ENCODE measurements around the gene LAMA1. TPM values are rescaled to one million over a fixed set of nuclear protein-coding genes. Genes with fewer than 3 reads are reported as not detected.

LAMA1 gene
- polyA plus RNA-seq, 1 donor from 2014 or later: 10.3 TPM

GRCh38 chr18:7132356-7133150 is 15.0 kb upstream of the LAMA1 start:
- H3K4me2 ChIP-seq (ENCODE audit: low read length): no peak overlapping the region
- no peaks in the 10 kb centered on the region for H3K9me3 ChIP-seq (ENCODE audit: low read length)
- no peak for TF ChIP-seq EZH2 (IDR thresholded peaks at IDR 0.05; ENCODE audit: borderline replicate concordance, insufficient read depth, low read length, poor library complexity, severe bottlenecking)
- no peak for TF ChIP-seq POLR2AphosphoS5 (IDR thresholded peaks at IDR 0.05)
- no peak for TF ChIP-seq EP300 (conservative IDR thresholded peaks at IDR 0.05; ENCODE audit: poor library complexity, severe bottlenecking)
- TF ChIP-seq TAF1 (IDR thresholded peaks at IDR 0.05; ENCODE audit: low read depth): no peak
- no peak for TF ChIP-seq REST (IDR thresholded peaks at IDR 0.05; ENCODE audit: borderline replicate concordance)
- no peak for TF ChIP-seq MXI1 (conservative IDR thresholded peaks at IDR 0.05; ENCODE audit: poor library complexity, severe bottlenecking)
- TF ChIP-seq RAD21 (conservative IDR thresholded peaks at IDR 0.05): no peak
- TF ChIP-seq SMC3 (conservative IDR thresholded peaks at IDR 0.05; ENCODE audit: poor library complexity): no peak
- no peak for TF ChIP-seq CTCF (IDR thresholded peaks at IDR 0.05; ENCODE audit: poor library complexity, severe bottlenecking)
- H3K27ac ChIP-seq (ENCODE audit: low read length): no peak overlapping the region
- H4K20me1 ChIP-seq (ENCODE audit: insufficient read depth): no peaks in the 10 kb centered on the region
- no peak overlapping the region for H3K4me3 ChIP-seq (ENCODE audit: low read length)
- H3K9me2 ChIP-seq (ENCODE audit: insufficient read depth, low read length): no peaks in the 10 kb centered on the region
- no peaks in the 10 kb centered on the region for H3K79me2 ChIP-seq (replicated peaks; ENCODE audit: insufficient read depth, low read length)
- no peaks in the 10 kb centered on the region for H3F3A ChIP-seq (ENCODE audit: insufficient read depth, low read length, poor library complexity, severe bottlenecking)
- no peaks in the 10 kb centered on the region for H3K36me3 ChIP-seq (ENCODE audit: insufficient read depth, low read length)
- H2AFZ ChIP-seq (ENCODE audit: low read depth, low read length): no peak overlapping the region
- no peaks in the 10 kb centered on the region for H3K27me3 ChIP-seq (ENCODE audit: insufficient read depth, low read depth, low read length)
- H3K9ac ChIP-seq (ENCODE audit: low read length): no peak overlapping the region

- TF ChIP-seq REST (IDR thresholded peaks at IDR 0.05; ENCODE audit: borderline replicate concordance) (no peak), EP300 (conservative IDR thresholded peaks at IDR 0.05; ENCODE audit: poor library complexity, severe bottlenecking) (no peak), TAF1 (IDR thresholded peaks at IDR 0.05; ENCODE audit: low read depth) (no peak), SMC3 (conservative IDR thresholded peaks at IDR 0.05; ENCODE audit: poor library complexity) (no peak), POLR2AphosphoS5 (IDR thresholded peaks at IDR 0.05) (no peak), RAD21 (conservative IDR thresholded peaks at IDR 0.05) (no peak), MXI1 (conservative IDR thresholded peaks at IDR 0.05; ENCODE audit: poor library complexity, severe bottlenecking) (no peak), CTCF (IDR thresholded peaks at IDR 0.05; ENCODE audit: poor library complexity, severe bottlenecking) (no peak), EZH2 (IDR thresholded peaks at IDR 0.05; ENCODE audit: borderline replicate concordance, insufficient read depth, low read length, poor library complexity, severe bottlenecking) (no peak)
- no peak overlapping the region for H3K27ac ChIP-seq (ENCODE audit: low read length)
- no peaks in the 10 kb centered on the region for H4K20me1 ChIP-seq (ENCODE audit: insufficient read depth)
- H3K9me2 ChIP-seq (ENCODE audit: insufficient read depth, low read length): no peaks in the 10 kb centered on the region
- no peaks in the 10 kb centered on the region for H3K9me3 ChIP-seq (ENCODE audit: low read length)
- H3K4me3 ChIP-seq (ENCODE audit: low read length): no peak overlapping the region
- H2AFZ ChIP-seq (ENCODE audit: low read depth, low read length): no peak overlapping the region
- H3F3A ChIP-seq (ENCODE audit: insufficient read depth, low read length, poor library complexity, severe bottlenecking): no peaks in the 10 kb centered on the region
- H3K4me2 ChIP-seq (ENCODE audit: low read length): no peak overlapping the region
- no peaks in the 10 kb centered on the region for H3K79me2 ChIP-seq (replicated peaks; ENCODE audit: insufficient read depth, low read length)
- H3K9ac ChIP-seq (ENCODE audit: low read length): no peak overlapping the region
- H3K27me3 ChIP-seq (ENCODE audit: insufficient read depth, low read depth, low read length): no peaks in the 10 kb centered on the region
- H3K36me3 ChIP-seq (ENCODE audit: insufficient read depth, low read length): no peaks in the 10 kb centered on the region
Observed at GRCh38 chr18:7122376-7122775, 4.8 kb upstream of the LAMA1 start.

Data from neural cell (in vitro differentiated cells).